IgD-negative memory B cell (primary cell): Measurements from ENCODE around the gene AHSP. TPM values are rescaled to one million over a fixed set of nuclear protein-coding genes. Genes with fewer than 3 reads are reported as not detected.

Experiments
- polyA plus RNA-seq: library from polyadenylated mRNA; unstranded; fragments of 300-500 nt; fragmentation: Illumina TruSeq; gene quantifications from one replicate; pipeline ENCODE4 v1.2.3, GENCODE V29; 2021

AHSP gene
- polyA plus RNA-seq, 1 donor from 2014 or later = not detected

Other genes starting within 250 kb of the AHSP start
- gene ITGAX, start 172.7 kb upstream of the AHSP start, polyA plus RNA-seq = 6.2 TPM
- not detected for gene ITGAD, start 134.6 kb upstream of the AHSP start, polyA plus RNA-seq
- not detected for gene COX6A2, start 99.5 kb upstream of the AHSP start, polyA plus RNA-seq
- gene ZNF843, start 85.1 kb upstream of the AHSP start, polyA plus RNA-seq = not detected
- 9.5 TPM for gene ARMC5, start 68.4 kb upstream of the AHSP start, polyA plus RNA-seq
- 0.59 TPM for gene TGFB1I1, start 55.7 kb upstream of the AHSP start, polyA plus RNA-seq
- gene SLC5A2, start 44.8 kb upstream of the AHSP start, polyA plus RNA-seq = 0.94 TPM
- 19.8 TPM for gene RUSF1, start 19.5 kb upstream of the AHSP start, polyA plus RNA-seq